Osteocyte (in vitro differentiated cells): ENCODE measurements around the gene AFG3L2. TPM values are rescaled to one million over a fixed set of nuclear protein-coding genes. Genes with fewer than 3 reads are reported as not detected.

ENCODE experiments used
- DNase-seq: peaks from one replicate; pipeline ENCODE4 v3.0.0; 2021; ENCODE audit warnings: mixed read lengths; ENCODE audit not compliant: unreplicated experiment; ENCODE audit errors: extremely low spot score
- H3K27ac Mint-ChIP-seq: one replicate; pipeline ENCODE4 v1.8.0; 2021; ENCODE audit warnings: mild to moderate bottlenecking, mixed read lengths; ENCODE audit not compliant: unreplicated experiment
- H3K27me3 Mint-ChIP-seq: one replicate; pipeline ENCODE4 v1.8.0; 2021; ENCODE audit warnings: mixed read lengths; ENCODE audit not compliant: unreplicated experiment
- H3K36me3 Mint-ChIP-seq: one replicate; pipeline ENCODE4 v1.8.0; 2021; ENCODE audit warnings: mixed read lengths; ENCODE audit not compliant: unreplicated experiment
- H3K4me1 Mint-ChIP-seq: one replicate; pipeline ENCODE4 v1.8.0; 2021; ENCODE audit warnings: mixed read lengths; ENCODE audit not compliant: unreplicated experiment
- H3K4me3 Mint-ChIP-seq: one replicate; pipeline ENCODE4 v1.8.0; 2021; ENCODE audit warnings: mild to moderate bottlenecking, moderate library complexity, mixed read lengths; ENCODE audit not compliant: unreplicated experiment
- H3K9me3 Mint-ChIP-seq: one replicate; pipeline ENCODE4 v1.8.0; 2021; ENCODE audit warnings: mixed read lengths; ENCODE audit not compliant: unreplicated experiment
- total RNA-seq: library from RNA; stranded (reverse); gene quantifications from 2 replicates; pipeline ENCODE4 v1.2.1, GENCODE V29; 2021
- TF ChIP-seq, protein P1 (sequence below): fragments of 200-600 bp; sonication (generic); IDR thresholded peaks from 2 replicates; pipeline ENCODE4 v1.5.0; 2021; ENCODE audit warnings: antibody characterized with exemption, mild to moderate bottlenecking, moderate library complexity

The AFG3L2 gene
- total RNA-seq, 1 donor from 2014 or later = 44.4 TPM

DNA sequence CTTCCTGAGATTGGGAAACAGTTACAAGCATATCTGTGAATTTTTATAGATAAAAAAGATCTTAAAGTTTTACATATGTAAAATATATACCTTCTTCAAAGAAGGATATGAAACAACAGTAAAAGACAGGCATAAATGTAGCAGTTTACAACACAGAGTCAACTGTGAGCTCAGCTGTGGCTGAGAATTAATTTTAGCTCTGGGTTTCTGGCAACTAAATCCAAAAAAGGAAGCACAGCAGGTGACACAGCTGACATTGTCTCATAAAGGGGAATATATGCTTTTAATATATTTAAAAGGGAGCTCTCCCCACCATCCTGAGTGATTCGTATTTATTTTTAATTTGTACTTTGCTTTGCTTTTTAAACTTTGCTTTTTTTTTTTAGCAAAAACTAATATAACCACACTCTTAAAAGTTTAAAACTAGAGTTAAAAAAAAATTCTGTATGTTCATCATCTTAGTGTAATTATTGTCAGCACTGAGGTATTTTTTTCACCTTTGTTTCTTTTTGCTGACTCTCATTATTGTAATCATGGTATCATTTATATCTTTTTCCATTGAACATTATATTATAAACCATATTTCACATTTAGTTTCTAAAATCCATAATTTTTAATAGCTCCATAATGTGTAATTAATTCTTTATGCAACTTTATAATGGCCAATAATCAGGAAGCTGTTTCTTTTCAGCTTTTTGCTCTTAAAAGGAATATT lies 62.3 kb downstream of the AFG3L2 start:
- DNase-seq = no peak
- Mint-ChIP-seq H3K4me3 (no peak overlapping the region), H3K27me3 (no peaks in the 10 kb centered on the region), H3K27ac (peak overlapping the region; percentile 31), H3K36me3 (peaks cover 45% of the 10 kb centered on the region), H3K9me3 (peaks cover 5% of the 10 kb centered on the region), H3K4me1 (peaks cover 58% of the 10 kb centered on the region)
- TF ChIP-seq, protein P1, sequence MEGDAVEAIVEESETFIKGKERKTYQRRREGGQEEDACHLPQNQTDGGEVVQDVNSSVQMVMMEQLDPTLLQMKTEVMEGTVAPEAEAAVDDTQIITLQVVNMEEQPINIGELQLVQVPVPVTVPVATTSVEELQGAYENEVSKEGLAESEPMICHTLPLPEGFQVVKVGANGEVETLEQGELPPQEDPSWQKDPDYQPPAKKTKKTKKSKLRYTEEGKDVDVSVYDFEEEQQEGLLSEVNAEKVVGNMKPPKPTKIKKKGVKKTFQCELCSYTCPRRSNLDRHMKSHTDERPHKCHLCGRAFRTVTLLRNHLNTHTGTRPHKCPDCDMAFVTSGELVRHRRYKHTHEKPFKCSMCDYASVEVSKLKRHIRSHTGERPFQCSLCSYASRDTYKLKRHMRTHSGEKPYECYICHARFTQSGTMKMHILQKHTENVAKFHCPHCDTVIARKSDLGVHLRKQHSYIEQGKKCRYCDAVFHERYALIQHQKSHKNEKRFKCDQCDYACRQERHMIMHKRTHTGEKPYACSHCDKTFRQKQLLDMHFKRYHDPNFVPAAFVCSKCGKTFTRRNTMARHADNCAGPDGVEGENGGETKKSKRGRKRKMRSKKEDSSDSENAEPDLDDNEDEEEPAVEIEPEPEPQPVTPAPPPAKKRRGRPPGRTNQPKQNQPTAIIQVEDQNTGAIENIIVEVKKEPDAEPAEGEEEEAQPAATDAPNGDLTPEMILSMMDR = no peak

DNA sequence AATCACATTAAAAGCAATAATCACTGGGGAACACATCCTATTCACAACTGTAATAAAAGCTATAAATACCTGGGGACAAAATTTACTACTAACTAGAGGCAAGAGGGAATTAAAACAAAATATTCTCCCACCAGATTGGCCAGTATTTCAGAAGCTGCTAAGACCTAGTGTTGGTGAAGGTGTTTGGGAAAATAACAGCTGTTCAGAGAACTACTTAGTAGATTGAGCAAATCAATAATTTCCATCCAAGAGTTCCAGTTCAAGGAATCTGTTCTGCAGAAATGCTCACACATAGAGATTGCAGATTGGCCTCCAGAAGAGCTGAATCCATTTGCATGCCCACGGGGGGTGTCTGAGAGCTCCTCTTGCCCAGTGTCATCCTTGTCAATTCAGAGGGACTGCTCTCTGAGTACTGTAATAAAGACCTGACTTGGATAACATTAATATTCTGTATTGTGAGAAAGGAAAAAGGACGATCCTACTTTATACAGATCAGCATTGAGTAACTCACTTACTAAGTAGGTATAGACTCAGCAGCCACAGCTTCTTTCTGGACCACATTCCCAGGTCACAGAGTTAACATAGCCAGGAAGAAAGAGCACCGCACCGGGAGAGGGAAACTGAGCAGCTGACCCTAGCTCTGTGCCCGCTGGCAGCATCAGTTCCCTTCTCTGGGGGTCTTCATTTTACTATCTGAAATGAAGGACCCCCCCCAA lies 63.3 kb downstream of the AFG3L2 start:
- no peaks in the 10 kb centered on the region for H3K27me3 Mint-ChIP-seq
- peaks cover 46% of the 10 kb centered on the region for H3K36me3 Mint-ChIP-seq
- H3K27ac Mint-ChIP-seq = peak overlapping the region; percentile 44
- peaks cover 5% of the 10 kb centered on the region for H3K9me3 Mint-ChIP-seq
- no peak for DNase-seq
- TF ChIP-seq, protein P1 = no peak
- peaks cover 62% of the 10 kb centered on the region for H3K4me1 Mint-ChIP-seq
- no peak overlapping the region for H3K4me3 Mint-ChIP-seq

DNA sequence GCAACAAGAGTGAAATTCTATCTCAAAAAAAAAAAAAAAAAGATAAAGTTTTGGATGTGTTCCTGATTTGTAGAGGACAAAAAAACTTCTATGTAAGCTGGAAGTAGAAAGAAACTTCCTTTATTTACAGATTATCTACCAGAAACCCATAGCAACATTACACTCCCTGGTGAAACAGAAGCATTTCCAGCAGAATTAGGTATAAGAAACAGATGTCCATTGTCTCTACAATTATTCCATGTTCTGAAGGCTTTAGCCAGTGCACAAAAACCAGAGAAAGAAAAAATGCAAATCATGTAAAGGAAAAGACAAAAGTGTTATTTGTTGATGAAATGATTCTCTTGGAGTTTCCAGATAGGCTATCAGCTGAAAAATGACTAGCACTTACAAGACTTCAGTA lies 64.1 kb downstream of the AFG3L2 start:
- H3K27ac Mint-ChIP-seq = peak overlapping the region; percentile 64
- DNase-seq = no peak
- peaks cover 5% of the 10 kb centered on the region for H3K9me3 Mint-ChIP-seq
- H3K27me3 Mint-ChIP-seq = no peaks in the 10 kb centered on the region
- peaks cover 56% of the 10 kb centered on the region for H3K4me1 Mint-ChIP-seq
- H3K36me3 Mint-ChIP-seq = peaks cover 46% of the 10 kb centered on the region
- no peak overlapping the region for H3K4me3 Mint-ChIP-seq
- TF ChIP-seq, protein P1 = no peak

DNA sequence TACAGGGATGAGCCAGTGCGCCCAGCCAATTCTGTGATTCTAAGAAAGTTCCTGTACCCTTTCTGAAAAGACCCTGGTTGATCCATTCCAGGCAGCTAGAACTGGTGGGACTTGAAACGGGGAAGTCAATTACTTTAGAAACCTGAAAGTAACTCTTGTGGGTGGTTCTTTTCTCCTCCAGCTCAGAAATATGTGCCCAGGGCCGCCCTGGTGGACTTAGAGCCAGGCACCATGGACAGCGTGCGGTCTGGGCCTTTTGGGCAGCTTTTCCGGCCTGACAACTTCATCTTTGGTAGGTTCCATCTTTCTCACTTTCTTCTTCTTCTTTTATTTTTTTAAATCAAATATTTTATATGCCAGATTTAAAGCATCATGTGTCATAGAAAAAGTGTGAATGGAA lies 66.3 kb downstream of the AFG3L2 start:
- Mint-ChIP-seq H3K27ac (peak overlapping the region; percentile 38), H3K36me3 (peaks cover 39% of the 10 kb centered on the region), H3K4me1 (peaks cover 53% of the 10 kb centered on the region), H3K9me3 (peaks cover 5% of the 10 kb centered on the region), H3K27me3 (no peaks in the 10 kb centered on the region), H3K4me3 (peak overlapping the region; percentile 26)
- no peak for DNase-seq
- TF ChIP-seq, protein P1 = no peak

DNA sequence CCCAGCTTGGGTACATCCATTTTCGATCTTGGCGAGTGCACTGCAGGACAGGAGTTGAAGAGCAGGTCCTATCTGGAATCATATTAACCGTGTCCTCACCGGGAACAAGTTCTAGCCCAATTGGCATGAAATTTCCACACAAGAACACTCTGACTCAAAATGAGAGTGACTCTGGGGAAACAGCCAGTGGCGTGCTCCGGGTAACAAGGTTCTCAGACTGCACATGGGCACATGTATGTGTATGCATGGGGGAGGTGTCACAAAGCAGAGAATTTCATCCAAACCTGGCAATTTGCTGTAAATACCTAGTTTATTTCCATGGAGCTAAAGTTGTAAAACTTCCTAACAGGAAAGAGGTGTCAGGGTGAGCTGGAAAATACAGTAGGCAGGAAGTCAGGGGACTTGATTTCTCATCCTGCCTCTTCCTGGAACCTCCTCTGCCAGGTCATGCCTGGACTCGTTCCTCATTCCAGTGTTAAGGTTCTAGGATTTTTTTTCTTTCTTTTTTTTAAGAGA lies 67.3 kb downstream of the AFG3L2 start:
- H3K4me3 Mint-ChIP-seq = peak overlapping the region; percentile 82
- H3K4me1 Mint-ChIP-seq = peaks cover 49% of the 10 kb centered on the region
- peaks cover 5% of the 10 kb centered on the region for H3K9me3 Mint-ChIP-seq
- TF ChIP-seq, protein P1 = no peak
- H3K36me3 Mint-ChIP-seq = peaks cover 33% of the 10 kb centered on the region
- H3K27ac Mint-ChIP-seq = peak overlapping the region; percentile 91
- H3K27me3 Mint-ChIP-seq = no peaks in the 10 kb centered on the region
- DNase-seq = no peak
